CD4-positive, alpha-beta T cell treated with Interleukin-15 for 1 hour (primary cell): ENCODE measurements around the gene DIP2C.
"Not testable (repeated sequence)": the region's sequence is repeated elsewhere in the genome, so short reads cannot be mapped to it uniquely, and the experiment has no call there.

Experiments used
- DNase-seq: peaks from one replicate; pipeline ENCODE4 v3.0.0-alpha.2; 2020

Gene DIP2C

GRCh38 chr10:672992-673391 lies 16.5 kb downstream of the DIP2C start:
- no peak for DNase-seq

GRCh38 chr10:672203-672602 lies 17.3 kb downstream of the DIP2C start:
- no peak for DNase-seq

GRCh38 chr10:670990-671389 lies 18.5 kb downstream of the DIP2C start:
- DNase-seq = no peak

GRCh38 chr10:670038-670437 lies 19.4 kb downstream of the DIP2C start:
- DNase-seq = no peak

GRCh38 chr10:668786-669485 lies 20.5 kb downstream of the DIP2C start:
- no peak for DNase-seq

- no peak for DNase-seq
Measured at GRCh38 chr10:667602-668143, 21.8 kb downstream of the DIP2C start.

GRCh38 chr10:667096-667495 lies 22.4 kb downstream of the DIP2C start:
- DNase-seq = no peak

GRCh38 chr10:666237-667012 lies 23.0 kb downstream of the DIP2C start:
- DNase-seq = no peak

- DNase-seq = no peak
Measured at GRCh38 chr10:665579-666091, 23.8 kb downstream of the DIP2C start.

- no peak for DNase-seq
Measured at GRCh38 chr10:664893-665292, 24.6 kb downstream of the DIP2C start.

- DNase-seq = no peak
Measured at GRCh38 chr10:664301-664700, 25.2 kb downstream of the DIP2C start.

GRCh38 chr10:663831-664251 lies 25.6 kb downstream of the DIP2C start:
- DNase-seq = no peak

GRCh38 chr10:663466-663751 lies 26.1 kb downstream of the DIP2C start:
- DNase-seq = no peak

GRCh38 chr10:662686-663465 lies 26.6 kb downstream of the DIP2C start:
- DNase-seq = no peak

- DNase-seq = no peak
Measured at GRCh38 chr10:662223-662605, 27.3 kb downstream of the DIP2C start.

- DNase-seq = no peak
Measured at GRCh38 chr10:661597-662222, 27.8 kb downstream of the DIP2C start.

GRCh38 chr10:660970-661596 lies 28.4 kb downstream of the DIP2C start:
- no peak for DNase-seq

- no peak for DNase-seq
Measured at GRCh38 chr10:660413-660969, 29.0 kb downstream of the DIP2C start.

GRCh38 chr10:659688-660141 lies 29.8 kb downstream of the DIP2C start:
- no peak for DNase-seq

- not testable (repeated sequence) for DNase-seq
Measured at GRCh38 chr10:657816-658350, 31.6 kb downstream of the DIP2C start.

- no peak for DNase-seq
Measured at GRCh38 chr10:656883-657282, 32.6 kb downstream of the DIP2C start.

- no peak for DNase-seq
Measured at GRCh38 chr10:655184-655583, 34.3 kb downstream of the DIP2C start.
